C4-2B (cell line): ENCODE results near the gene ACE.

Experiments used
- CTCF ChIP-seq: fragments of 450-650 bp; conservative IDR thresholded peaks from 2 replicates; pipeline ENCODE4 v1.5.1; 2017; ENCODE audit warnings: mild to moderate bottlenecking
- ZFX ChIP-seq: fragments of 450-650 bp; IDR thresholded peaks from 2 replicates; pipeline ENCODE4 v1.6.1; 2017

DNA sequence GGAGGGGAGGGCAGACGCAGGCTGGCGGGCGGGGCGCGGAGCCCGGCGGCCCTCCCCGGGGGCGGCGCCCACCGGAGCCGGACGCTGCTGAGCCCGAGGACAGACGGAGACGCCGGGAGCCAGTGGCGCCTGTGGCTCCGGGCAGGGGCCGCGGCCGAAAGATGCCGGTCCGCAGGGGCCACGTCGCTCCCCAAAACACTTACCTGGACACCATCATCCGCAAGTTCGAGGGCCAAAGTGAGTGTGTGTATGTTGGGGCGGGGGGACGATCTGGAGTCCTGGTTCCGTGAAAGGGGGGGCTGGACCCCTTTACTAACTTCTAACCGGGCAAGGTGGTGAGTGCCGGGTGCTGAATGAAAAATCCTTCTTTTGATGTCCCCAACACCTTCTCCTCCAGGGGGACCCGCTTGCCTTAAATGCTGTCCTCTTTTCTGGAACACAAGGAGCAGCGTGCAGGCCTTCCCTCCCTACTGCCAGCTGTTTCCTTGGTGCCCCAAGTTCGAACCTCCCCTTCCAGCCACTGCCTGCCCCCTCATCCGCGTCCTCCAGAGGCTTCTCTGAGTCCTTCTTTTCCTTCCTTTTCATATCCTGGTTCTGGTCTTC, 46.5 kb downstream of the ACE start, which contains the start of gene KCNH6:
- no peak for TF ChIP-seq CTCF
- no peak for TF ChIP-seq ZFX
